GM23338 (cell line): ENCODE results near the gene AGO1. TPM values are rescaled to one million over a fixed set of nuclear protein-coding genes. Genes with fewer than 3 reads are reported as not detected.
"Not testable (repeated sequence)": the region's sequence is repeated elsewhere in the genome, so short reads cannot be mapped to it uniquely, and the experiment has no call there.

ENCODE experiments used
- ATAC-seq: fragments of 200-7000 bp; cut with Tn5 transposase; 3 replicates; pipeline ENCODE4 v1.9.1; 2020
- DNase-seq: peaks from one replicate; pipeline ENCODE4 v3.0.0-alpha.2; 2015; ENCODE audit warnings: low spot score
- H2AFZ ChIP-seq: fragments of 200-600 bp; sonication (generic); 2 replicates; pipeline ENCODE4 v1.8.0; 2016; ENCODE audit warnings: antibody characterized with exemption, mild to moderate bottlenecking, moderate library complexity
- H3F3A ChIP-seq: fragments of 200-600 bp; sonication (generic); replicated peaks from 2 replicates; pipeline ENCODE4 v1.8.0; 2017; ENCODE audit warnings: antibody characterized with exemption, mixed run types, low read depth
- H3K27ac ChIP-seq: fragments of 200-600 bp; sonication (generic); 2 replicates; pipeline ENCODE4 v1.6.1; 2016; ENCODE audit warnings: low read depth
- H3K27me3 ChIP-seq: fragments of 200-600 bp; sonication (generic); 2 replicates; pipeline ENCODE4 v1.8.0; 2016; ENCODE audit warnings: mild to moderate bottlenecking, mixed run types, moderate library complexity; ENCODE audit not compliant: insufficient read depth
- H3K36me3 ChIP-seq: fragments of 200-600 bp; sonication (generic); 2 replicates; pipeline ENCODE4 v1.8.0; 2016; ENCODE audit warnings: mild to moderate bottlenecking; ENCODE audit not compliant: insufficient read depth
- H3K4me1 ChIP-seq: fragments of 200-600 bp; sonication (generic); 2 replicates; pipeline ENCODE4 v1.8.0; 2016; ENCODE audit warnings: mild to moderate bottlenecking, moderate library complexity; ENCODE audit not compliant: insufficient read depth
- H3K4me2 ChIP-seq: fragments of 200-600 bp; sonication (generic); 2 replicates; pipeline ENCODE4 v1.7.1; 2017; ENCODE audit warnings: mixed run types
- H3K4me3 ChIP-seq: fragments of 200-600 bp; sonication (generic); 2 replicates; pipeline ENCODE4 v1.6.1; 2016; ENCODE audit warnings: mixed run types
- H3K79me2 ChIP-seq: fragments of 200-600 bp; sonication (generic); replicated peaks from 2 replicates; pipeline ENCODE4 v1.8.0; 2017; ENCODE audit warnings: mild to moderate bottlenecking; ENCODE audit not compliant: insufficient read depth
- H3K9me2 ChIP-seq: fragments of 200-600 bp; sonication (generic); 2 replicates; pipeline ENCODE4 v1.8.0; 2017; ENCODE audit not compliant: insufficient read depth
- H4K20me1 ChIP-seq: fragments of 200-600 bp; sonication (generic); replicated peaks from 2 replicates; pipeline ENCODE4 v1.8.0; 2017; ENCODE audit warnings: mild to moderate bottlenecking; ENCODE audit not compliant: insufficient read depth
- H3K27ac Mint-ChIP-seq: 2 replicates; pipeline ENCODE4 v1.8.0; 2020; ENCODE audit warnings: inconsistent platforms, mild to moderate bottlenecking, moderate library complexity, mixed read lengths
- H3K27me3 Mint-ChIP-seq: 3 replicates; pipeline ENCODE4 v1.8.0; 2022; ENCODE audit warnings: low read depth, mild to moderate bottlenecking, moderate library complexity, mixed read lengths, inconsistent platforms; ENCODE audit not compliant: insufficient read depth, poor library complexity
- H3K36me3 Mint-ChIP-seq: 3 replicates; pipeline ENCODE4 v1.8.0; 2021; ENCODE audit warnings: low read depth, mild to moderate bottlenecking, inconsistent platforms, moderate library complexity, mixed read lengths
- H3K4me1 Mint-ChIP-seq: 3 replicates; pipeline ENCODE4 v1.8.0; 2020; ENCODE audit warnings: mild to moderate bottlenecking, inconsistent platforms, mixed read lengths
- H3K4me3 Mint-ChIP-seq: 3 replicates; pipeline ENCODE4 v1.8.0; 2021; ENCODE audit warnings: moderate library complexity, mild to moderate bottlenecking, inconsistent platforms, mixed read lengths
- H3K9me3 Mint-ChIP-seq: 3 replicates; pipeline ENCODE4 v1.8.0; 2020; ENCODE audit warnings: moderate library complexity, mild to moderate bottlenecking, inconsistent platforms, mixed read lengths
- EZH2 ChIP-seq: fragments of 200-600 bp; sonication (generic); IDR thresholded peaks from one replicate; pipeline ENCODE4 v1.8.0; 2017; ENCODE audit warnings: antibody characterized with exemption, mild to moderate bottlenecking, low read depth; ENCODE audit not compliant: unreplicated experiment
- EZH2phosphoT487 ChIP-seq: fragments of 200-600 bp; sonication (generic); IDR thresholded peaks from one replicate; pipeline ENCODE4 v1.8.1; 2018; ENCODE audit warnings: antibody characterized with exemption; ENCODE audit not compliant: unreplicated experiment
- JUNB ChIP-seq: IDR thresholded peaks from one replicate; pipeline ENCODE4 v1.6.1; 2016; ENCODE audit warnings: antibody characterized with exemption; ENCODE audit not compliant: unreplicated experiment
- NANOG ChIP-seq: IDR thresholded peaks from 2 replicates; pipeline ENCODE4 v1.6.1; 2016; ENCODE audit warnings: antibody characterized with exemption, borderline replicate concordance
- POLR2AphosphoS5 ChIP-seq: IDR thresholded peaks from 2 replicates; pipeline ENCODE4 v1.6.1; 2016; ENCODE audit warnings: antibody characterized with exemption, low read depth
- STAT1 ChIP-seq: IDR thresholded peaks from one replicate; pipeline ENCODE4 v1.6.1; 2016; ENCODE audit warnings: antibody characterized with exemption; ENCODE audit not compliant: unreplicated experiment
- ZNF114 ChIP-seq: fragments of 250-450 bp; sonication (Bioruptor Pico); IDR thresholded peaks from 2 replicates; pipeline ENCODE4 v1.5.0; 2020; ENCODE audit warnings: mild to moderate bottlenecking, moderate library complexity
- ZNF331 ChIP-seq: fragments of 250-450 bp; sonication (Bioruptor Pico); IDR thresholded peaks from 2 replicates; pipeline ENCODE4 v1.5.0; 2020; ENCODE audit warnings: low read depth, mild to moderate bottlenecking, moderate library complexity
- polyA plus RNA-seq: library from polyadenylated mRNA; unstranded; fragments of >200 nt; fragmentation: Nextera tagmentation; extraction: Ambion mirVana; gene quantifications from 2 replicates; pipeline ENCODE4 v1.2.1, GENCODE V29; 2016
- total RNA-seq: library from RNA; depleted of rRNA; stranded (reverse); fragments of >200 nt; shearing (Covaris generic); gene quantifications from 2 replicates; pipeline ENCODE4 v1.2.3, GENCODE V29; 2014
- TF ChIP-seq, protein P1 (sequence below): IDR thresholded peaks from one replicate; pipeline ENCODE4 v1.6.1; 2018; ENCODE audit warnings: antibody characterized with exemption; ENCODE audit not compliant: unreplicated experiment
- TF ChIP-seq, protein P2 (sequence below): IDR thresholded peaks from 2 replicates; pipeline ENCODE4 v1.6.1; 2016; ENCODE audit warnings: antibody characterized with exemption
- TF ChIP-seq, protein P3 (sequence below): fragments of 250-450 bp; sonication (Bioruptor Pico); IDR thresholded peaks from 2 replicates; pipeline ENCODE4 v1.5.0; 2020; ENCODE audit warnings: mild to moderate bottlenecking, moderate library complexity

The AGO1 gene
- total and polyA plus RNA-seq, 2 experiments from 2014 or later = 10.6 to 65.1 TPM

DNA sequence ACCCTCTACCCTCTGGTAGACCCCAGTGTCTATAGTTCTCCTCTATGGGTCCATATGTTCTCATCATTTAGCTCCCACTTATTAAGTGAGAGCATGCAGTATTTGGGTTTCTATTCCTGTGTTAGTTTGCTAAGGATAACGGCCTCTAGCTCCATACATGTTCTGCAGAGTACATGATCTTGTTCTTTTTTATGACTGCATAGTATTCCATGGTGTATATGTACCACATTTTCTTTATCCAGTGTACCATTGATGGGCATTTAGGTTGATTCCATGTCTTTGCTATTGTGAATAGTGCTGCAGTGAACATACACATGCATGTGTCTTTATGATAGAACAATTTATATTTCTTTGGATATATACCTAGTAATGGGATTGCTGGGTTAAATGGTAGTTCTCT lies 81.3 kb downstream of the AGO1 start:
- not testable (repeated sequence) for H3K9me3 Mint-ChIP-seq, H3K27me3 Mint-ChIP-seq, H3F3A ChIP-seq, H2AFZ ChIP-seq, H3K4me3 ChIP-seq, H3K4me2 ChIP-seq, H3K27ac Mint-ChIP-seq, H3K27me3 ChIP-seq, H3K27ac ChIP-seq, ATAC-seq, H3K4me3 Mint-ChIP-seq, H3K4me1 Mint-ChIP-seq, H3K36me3 Mint-ChIP-seq, H3K36me3 ChIP-seq, DNase-seq, H3K4me1 ChIP-seq, H3K9me2 ChIP-seq
- H3K79me2 ChIP-seq = peaks cover 32% of the 10 kb centered on the region; the same call in 1 of the 2 replicates
- H4K20me1 ChIP-seq = peaks cover 12% of the 10 kb centered on the region; the same call in 1 of the 2 replicates

DNA sequence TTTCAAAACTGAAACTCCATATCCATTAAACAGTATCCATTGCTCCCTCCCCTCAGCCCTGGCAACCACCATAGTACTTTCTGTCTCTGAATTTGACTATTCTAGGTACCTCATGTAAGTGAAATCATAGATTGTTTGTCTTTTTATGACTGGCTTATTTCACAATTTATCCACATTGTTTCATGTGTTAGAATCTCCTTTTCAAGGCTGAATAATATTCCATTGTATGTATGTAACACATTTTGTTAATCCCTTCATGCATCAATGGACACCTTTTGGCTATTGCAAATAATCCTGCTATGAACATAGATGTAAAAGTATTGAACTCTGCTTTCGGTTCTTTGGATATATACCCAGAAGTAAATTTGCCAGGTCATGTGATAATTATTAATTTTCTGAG lies 85.4 kb downstream of the AGO1 start:
- Mint-ChIP-seq H3K9me3 (no peaks in the 10 kb centered on the region), H3K4me3 (no peak overlapping the region), H3K4me1 (no peaks in the 10 kb centered on the region), H3K27me3 (no peaks in the 10 kb centered on the region), H3K27ac (no peak overlapping the region), H3K36me3 (peaks cover 9% of the 10 kb centered on the region; the same call in 2 of the 3 replicates)
- Histone ChIP-seq H3K4me2 (no peak overlapping the region), H3K4me1 (no peaks in the 10 kb centered on the region), H3K79me2 (peaks cover 26% of the 10 kb centered on the region; the same call in 1 of the 2 replicates), H2AFZ (no peak overlapping the region), H3F3A (no peaks in the 10 kb centered on the region), H3K27me3 (no peaks in the 10 kb centered on the region), H4K20me1 (0 out of 2 replicates have a peak, but pooled peaks cover 5% of the 10 kb centered on the region), H3K36me3 (peaks cover 6% of the 10 kb centered on the region; the same call in 1 of the 2 replicates), H3K9me2 (no peaks in the 10 kb centered on the region), H3K27ac (no peak overlapping the region), H3K4me3 (no peak overlapping the region)
- DNase-seq (no peak), ATAC-seq (no peak)
- TF ChIP-seq, protein P1, sequence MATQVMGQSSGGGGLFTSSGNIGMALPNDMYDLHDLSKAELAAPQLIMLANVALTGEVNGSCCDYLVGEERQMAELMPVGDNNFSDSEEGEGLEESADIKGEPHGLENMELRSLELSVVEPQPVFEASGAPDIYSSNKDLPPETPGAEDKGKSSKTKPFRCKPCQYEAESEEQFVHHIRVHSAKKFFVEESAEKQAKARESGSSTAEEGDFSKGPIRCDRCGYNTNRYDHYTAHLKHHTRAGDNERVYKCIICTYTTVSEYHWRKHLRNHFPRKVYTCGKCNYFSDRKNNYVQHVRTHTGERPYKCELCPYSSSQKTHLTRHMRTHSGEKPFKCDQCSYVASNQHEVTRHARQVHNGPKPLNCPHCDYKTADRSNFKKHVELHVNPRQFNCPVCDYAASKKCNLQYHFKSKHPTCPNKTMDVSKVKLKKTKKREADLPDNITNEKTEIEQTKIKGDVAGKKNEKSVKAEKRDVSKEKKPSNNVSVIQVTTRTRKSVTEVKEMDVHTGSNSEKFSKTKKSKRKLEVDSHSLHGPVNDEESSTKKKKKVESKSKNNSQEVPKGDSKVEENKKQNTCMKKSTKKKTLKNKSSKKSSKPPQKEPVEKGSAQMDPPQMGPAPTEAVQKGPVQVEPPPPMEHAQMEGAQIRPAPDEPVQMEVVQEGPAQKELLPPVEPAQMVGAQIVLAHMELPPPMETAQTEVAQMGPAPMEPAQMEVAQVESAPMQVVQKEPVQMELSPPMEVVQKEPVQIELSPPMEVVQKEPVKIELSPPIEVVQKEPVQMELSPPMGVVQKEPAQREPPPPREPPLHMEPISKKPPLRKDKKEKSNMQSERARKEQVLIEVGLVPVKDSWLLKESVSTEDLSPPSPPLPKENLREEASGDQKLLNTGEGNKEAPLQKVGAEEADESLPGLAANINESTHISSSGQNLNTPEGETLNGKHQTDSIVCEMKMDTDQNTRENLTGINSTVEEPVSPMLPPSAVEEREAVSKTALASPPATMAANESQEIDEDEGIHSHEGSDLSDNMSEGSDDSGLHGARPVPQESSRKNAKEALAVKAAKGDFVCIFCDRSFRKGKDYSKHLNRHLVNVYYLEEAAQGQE = no peak
- TF ChIP-seq EZH2phosphoT487 (no peak), JUNB (no peak), STAT1 (no peak), POLR2AphosphoS5 (no peak), ZNF331 (no peak), NANOG (no peak), EZH2 (no peak), ZNF114 (CRISPR knock-in tag) (no peak)
- TF ChIP-seq, protein P2, sequence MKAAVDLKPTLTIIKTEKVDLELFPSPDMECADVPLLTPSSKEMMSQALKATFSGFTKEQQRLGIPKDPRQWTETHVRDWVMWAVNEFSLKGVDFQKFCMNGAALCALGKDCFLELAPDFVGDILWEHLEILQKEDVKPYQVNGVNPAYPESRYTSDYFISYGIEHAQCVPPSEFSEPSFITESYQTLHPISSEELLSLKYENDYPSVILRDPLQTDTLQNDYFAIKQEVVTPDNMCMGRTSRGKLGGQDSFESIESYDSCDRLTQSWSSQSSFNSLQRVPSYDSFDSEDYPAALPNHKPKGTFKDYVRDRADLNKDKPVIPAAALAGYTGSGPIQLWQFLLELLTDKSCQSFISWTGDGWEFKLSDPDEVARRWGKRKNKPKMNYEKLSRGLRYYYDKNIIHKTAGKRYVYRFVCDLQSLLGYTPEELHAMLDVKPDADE = no peak
- TF ChIP-seq, protein P3, sequence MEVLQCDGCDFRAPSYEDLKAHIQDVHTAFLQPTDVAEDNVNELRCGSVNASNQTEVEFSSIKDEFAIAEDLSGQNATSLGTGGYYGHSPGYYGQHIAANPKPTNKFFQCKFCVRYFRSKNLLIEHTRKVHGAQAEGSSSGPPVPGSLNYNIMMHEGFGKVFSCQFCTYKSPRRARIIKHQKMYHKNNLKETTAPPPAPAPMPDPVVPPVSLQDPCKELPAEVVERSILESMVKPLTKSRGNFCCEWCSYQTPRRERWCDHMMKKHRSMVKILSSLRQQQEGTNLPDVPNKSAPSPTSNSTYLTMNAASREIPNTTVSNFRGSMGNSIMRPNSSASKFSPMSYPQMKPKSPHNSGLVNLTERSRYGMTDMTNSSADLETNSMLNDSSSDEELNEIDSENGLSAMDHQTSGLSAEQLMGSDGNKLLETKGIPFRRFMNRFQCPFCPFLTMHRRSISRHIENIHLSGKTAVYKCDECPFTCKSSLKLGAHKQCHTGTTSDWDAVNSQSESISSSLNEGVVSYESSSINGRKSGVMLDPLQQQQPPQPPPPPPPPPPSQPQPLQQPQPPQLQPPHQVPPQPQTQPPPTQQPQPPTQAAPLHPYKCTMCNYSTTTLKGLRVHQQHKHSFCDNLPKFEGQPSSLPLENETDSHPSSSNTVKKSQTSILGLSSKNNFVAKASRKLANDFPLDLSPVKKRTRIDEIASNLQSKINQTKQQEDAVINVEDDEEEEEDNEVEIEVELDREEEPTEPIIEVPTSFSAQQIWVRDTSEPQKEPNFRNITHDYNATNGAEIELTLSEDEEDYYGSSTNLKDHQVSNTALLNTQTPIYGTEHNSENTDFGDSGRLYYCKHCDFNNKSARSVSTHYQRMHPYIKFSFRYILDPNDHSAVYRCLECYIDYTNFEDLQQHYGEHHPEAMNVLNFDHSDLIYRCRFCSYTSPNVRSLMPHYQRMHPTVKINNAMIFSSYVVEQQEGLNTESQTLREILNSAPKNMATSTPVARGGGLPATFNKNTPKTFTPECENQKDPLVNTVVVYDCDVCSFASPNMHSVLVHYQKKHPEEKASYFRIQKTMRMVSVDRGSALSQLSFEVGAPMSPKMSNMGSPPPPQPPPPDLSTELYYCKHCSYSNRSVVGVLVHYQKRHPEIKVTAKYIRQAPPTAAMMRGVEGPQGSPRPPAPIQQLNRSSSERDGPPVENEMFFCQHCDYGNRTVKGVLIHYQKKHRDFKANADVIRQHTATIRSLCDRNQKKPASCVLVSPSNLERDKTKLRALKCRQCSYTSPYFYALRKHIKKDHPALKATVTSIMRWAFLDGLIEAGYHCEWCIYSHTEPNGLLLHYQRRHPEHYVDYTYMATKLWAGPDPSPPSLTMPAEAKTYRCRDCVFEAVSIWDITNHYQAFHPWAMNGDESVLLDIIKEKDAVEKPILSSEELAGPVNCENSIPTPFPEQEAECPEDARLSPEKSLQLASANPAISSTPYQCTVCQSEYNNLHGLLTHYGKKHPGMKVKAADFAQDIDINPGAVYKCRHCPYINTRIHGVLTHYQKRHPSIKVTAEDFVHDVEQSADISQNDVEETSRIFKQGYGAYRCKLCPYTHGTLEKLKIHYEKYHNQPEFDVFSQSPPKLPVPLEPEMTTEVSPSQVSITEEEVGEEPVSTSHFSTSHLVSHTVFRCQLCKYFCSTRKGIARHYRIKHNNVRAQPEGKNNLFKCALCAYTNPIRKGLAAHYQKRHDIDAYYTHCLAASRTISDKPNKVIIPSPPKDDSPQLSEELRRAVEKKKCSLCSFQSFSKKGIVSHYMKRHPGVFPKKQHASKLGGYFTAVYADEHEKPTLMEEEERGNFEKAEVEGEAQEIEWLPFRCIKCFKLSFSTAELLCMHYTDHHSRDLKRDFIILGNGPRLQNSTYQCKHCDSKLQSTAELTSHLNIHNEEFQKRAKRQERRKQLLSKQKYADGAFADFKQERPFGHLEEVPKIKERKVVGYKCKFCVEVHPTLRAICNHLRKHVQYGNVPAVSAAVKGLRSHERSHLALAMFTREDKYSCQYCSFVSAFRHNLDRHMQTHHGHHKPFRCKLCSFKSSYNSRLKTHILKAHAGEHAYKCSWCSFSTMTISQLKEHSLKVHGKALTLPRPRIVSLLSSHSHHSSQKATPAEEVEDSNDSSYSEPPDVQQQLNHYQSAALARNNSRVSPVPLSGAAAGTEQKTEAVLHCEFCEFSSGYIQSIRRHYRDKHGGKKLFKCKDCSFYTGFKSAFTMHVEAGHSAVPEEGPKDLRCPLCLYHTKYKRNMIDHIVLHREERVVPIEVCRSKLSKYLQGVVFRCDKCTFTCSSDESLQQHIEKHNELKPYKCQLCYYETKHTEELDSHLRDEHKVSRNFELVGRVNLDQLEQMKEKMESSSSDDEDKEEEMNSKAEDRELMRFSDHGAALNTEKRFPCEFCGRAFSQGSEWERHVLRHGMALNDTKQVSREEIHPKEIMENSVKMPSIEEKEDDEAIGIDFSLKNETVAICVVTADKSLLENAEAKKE (CRISPR knock-in tag) = no peak
